GM23248 (cell line): Measurements from ENCODE around the gene GCM1. TPM values are rescaled to one million over a fixed set of nuclear protein-coding genes. Genes with fewer than 3 reads are reported as not detected.

Experiments
- DNase-seq: peaks from one replicate; pipeline ENCODE4 v3.0.0-alpha.2; 2015
- H2AFZ ChIP-seq: fragments of 200-600 bp; sonication (generic); 2 replicates; pipeline ENCODE4 v1.6.1; 2016; ENCODE audit warnings: antibody characterized with exemption
- H3F3A ChIP-seq: fragments of 200-600 bp; sonication (generic); 2 replicates; pipeline ENCODE4 v1.6.1; 2016; ENCODE audit warnings: mild to moderate bottlenecking, antibody characterized with exemption, mixed run types; ENCODE audit not compliant: insufficient read depth
- H3K27ac ChIP-seq: fragments of 200-600 bp; sonication (generic); 2 replicates; pipeline ENCODE4 v1.5.1; 2016; ENCODE audit warnings: mild to moderate bottlenecking
- H3K27me3 ChIP-seq: fragments of 200-600 bp; sonication (generic); replicated peaks from 2 replicates; pipeline ENCODE4 v1.6.1; 2016; ENCODE audit warnings: mild to moderate bottlenecking; ENCODE audit not compliant: insufficient read depth
- H3K36me3 ChIP-seq: fragments of 200-600 bp; sonication (generic); 2 replicates; pipeline ENCODE4 v1.6.1; 2016; ENCODE audit warnings: low read depth, mild to moderate bottlenecking
- H3K4me1 ChIP-seq: fragments of 200-600 bp; sonication (generic); 2 replicates; pipeline ENCODE4 v1.6.1; 2016; ENCODE audit warnings: mild to moderate bottlenecking; ENCODE audit not compliant: insufficient read depth
- H3K4me2 ChIP-seq: fragments of 200-600 bp; sonication (generic); one replicate; pipeline ENCODE4 v1.6.1; 2016; ENCODE audit warnings: mild to moderate bottlenecking; ENCODE audit not compliant: unreplicated experiment
- H3K4me3 ChIP-seq: fragments of 200-600 bp; sonication (generic); 2 replicates; pipeline ENCODE4 v1.5.1; 2016; ENCODE audit warnings: mild to moderate bottlenecking
- H3K79me2 ChIP-seq: fragments of 200-600 bp; sonication (generic); 2 replicates; pipeline ENCODE4 v1.6.1; 2016; ENCODE audit warnings: mild to moderate bottlenecking; ENCODE audit not compliant: insufficient read depth
- H3K9ac ChIP-seq: fragments of 200-600 bp; sonication (generic); 2 replicates; pipeline ENCODE4 v1.6.1; 2016; ENCODE audit warnings: mild to moderate bottlenecking
- H3K9me2 ChIP-seq: fragments of 200-600 bp; sonication (generic); 2 replicates; pipeline ENCODE4 v1.6.1; 2016; ENCODE audit warnings: mixed run types, mild to moderate bottlenecking, moderate library complexity; ENCODE audit not compliant: insufficient read depth
- H3K9me3 ChIP-seq: fragments of 200-600 bp; sonication (generic); one replicate; pipeline ENCODE4 v1.6.1; 2017; ENCODE audit warnings: low read depth
- H4K20me1 ChIP-seq: fragments of 200-600 bp; sonication (generic); 2 replicates; pipeline ENCODE4 v1.6.0; 2016; ENCODE audit not compliant: insufficient read depth
- EZH2 ChIP-seq: fragments of 200-600 bp; sonication (generic); IDR thresholded peaks from 2 replicates; pipeline ENCODE4 v1.6.1; 2018; ENCODE audit warnings: antibody characterized with exemption, mild to moderate bottlenecking; ENCODE audit not compliant: insufficient read depth, poor library complexity, severe bottlenecking
- EZH2phosphoT487 ChIP-seq: fragments of 200-600 bp; sonication (generic); IDR thresholded peaks from 2 replicates; pipeline ENCODE4 v1.6.1; 2018; ENCODE audit warnings: antibody characterized with exemption, moderate library complexity, mild to moderate bottlenecking, low read depth; ENCODE audit not compliant: insufficient read depth
- WGBS, 2 experiments: methylation state at CpG; one replicate each; pipeline ENCODE4 v1.1.6; 2015 to 2017; ENCODE audit warnings: low lambda C conversion rate in 2 of 2, low coverage in 1 of 2; ENCODE audit errors: missing lambda C conversion rate in 2 of 2; 5-methylcytosine and 5-hydroxymethylcytosine counted together
- in situ Hi-C: fragments of 300-500 bp; cut with MboI; formaldehyde crosslinking; loops from 2 replicates; pipeline ENCODE4 v1.15.0; 2020
- polyA plus RNA-seq: library from polyadenylated mRNA; unstranded; fragments of >200 nt; fragmentation: Nextera tagmentation; extraction: Ambion mirVana; gene quantifications from 2 replicates; pipeline ENCODE4 v1.2.1, GENCODE V29; 2016
- total RNA-seq: library from RNA; depleted of rRNA; stranded (reverse); fragments of >200 nt; shearing (Covaris generic); gene quantifications from 2 replicates; pipeline ENCODE4 v1.2.3, GENCODE V29; 2014

The GCM1 gene
- total and polyA plus RNA-seq, 2 experiments from 2014 or later: not detected

DNA sequence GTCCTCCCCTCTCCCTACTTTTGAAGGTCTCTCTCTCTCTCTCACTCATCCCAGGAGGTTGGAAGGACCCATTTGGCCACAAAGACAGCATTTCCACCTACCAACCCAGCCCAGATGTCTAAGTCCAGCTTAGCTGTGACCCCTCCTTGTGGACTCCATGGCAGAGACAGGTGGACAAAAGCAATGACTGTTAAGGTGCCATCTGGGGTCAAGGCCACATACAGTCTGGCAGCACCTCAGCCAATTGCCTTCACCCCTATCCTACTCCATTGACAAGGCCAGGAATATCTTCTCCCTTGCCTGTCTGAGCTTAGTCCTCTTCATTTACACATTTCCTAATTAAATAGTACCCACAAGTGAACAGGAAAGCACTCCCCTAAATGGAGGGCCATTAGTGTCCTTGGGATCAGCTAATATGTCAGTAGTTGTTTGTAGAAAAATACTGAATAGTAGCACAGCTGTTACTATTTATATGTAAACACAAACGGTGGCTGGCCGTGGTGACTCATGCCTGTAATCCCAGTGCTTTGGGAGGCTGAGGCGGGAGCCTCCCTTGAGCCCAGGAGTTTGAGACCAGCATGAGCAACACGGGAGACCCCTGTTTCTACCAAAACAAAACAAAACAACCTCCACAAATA is 28.8 kb downstream of the GCM1 start:
- Histone ChIP-seq H3K79me2 (no peaks in the 10 kb centered on the region), H3K9ac (peak overlapping the region; percentile 45), H3K36me3 (no peaks in the 10 kb centered on the region), H3K9me3 (no peaks in the 10 kb centered on the region), H3K4me3 (no peak overlapping the region), H3K4me1 (peaks cover 14% of the 10 kb centered on the region), H4K20me1 (no peaks in the 10 kb centered on the region), H2AFZ (0 out of 2 replicates have a peak overlapping the region, but pooled peaks have one; percentile 15), H3K9me2 (no peaks in the 10 kb centered on the region), H3K27me3 (no peaks in the 10 kb centered on the region), H3K27ac (peak overlapping the region; percentile 41), H3K4me2 (peak overlapping the region; percentile 65), H3F3A (peaks cover 5% of the 10 kb centered on the region; the same call in 1 of the 2 replicates)
- in situ Hi-C loops: no loop called here
- TF ChIP-seq EZH2phosphoT487 (no peak), EZH2 (no peak)
- DNase-seq: peak; percentile 84
- 8 to 13% methylated on average over 4 of the region's 4 CpGs for WGBS, 2 experiments

- in situ Hi-C loops: no loop called here
- 0 out of 2 replicates have a peak overlapping the region, but pooled peaks have one; percentile 15 for H2AFZ ChIP-seq
- peak overlapping the region; percentile 65 for H3K4me2 ChIP-seq
- H4K20me1 ChIP-seq: no peaks in the 10 kb centered on the region
- peaks cover 5% of the 10 kb centered on the region; the same call in 1 of the 2 replicates for H3F3A ChIP-seq
- H3K27me3 ChIP-seq: no peaks in the 10 kb centered on the region
- H3K79me2 ChIP-seq: no peaks in the 10 kb centered on the region
- no peaks in the 10 kb centered on the region for H3K36me3 ChIP-seq
- peak overlapping the region; percentile 41 for H3K27ac ChIP-seq
- peak; percentile 49 for DNase-seq
- H3K4me3 ChIP-seq: no peak overlapping the region
- H3K4me1 ChIP-seq: peaks cover 14% of the 10 kb centered on the region
- H3K9me2 ChIP-seq: no peaks in the 10 kb centered on the region
- no peaks in the 10 kb centered on the region for H3K9me3 ChIP-seq
- H3K9ac ChIP-seq: peak overlapping the region; percentile 45
- TF ChIP-seq EZH2: no peak
- TF ChIP-seq EZH2phosphoT487: no peak
- 100% methylated on average over 1 of the region's 1 CpG for WGBS, 2 experiments
These were observed 29.3 kb downstream of the GCM1 start for GRCh38 chr6:53119349-53119748.

GRCh38 chr6:53115741-53116140 is 32.9 kb downstream of the GCM1 start:
- 73 to 82% methylated on average over 2 of the region's 2 CpGs for WGBS, 2 experiments
- peaks cover 5% of the 10 kb centered on the region; the same call in 1 of the 2 replicates for H3F3A ChIP-seq

GRCh38 chr6:53115113-53115512 is 33.5 kb downstream of the GCM1 start:
- Histone ChIP-seq H3K36me3 (no peaks in the 10 kb centered on the region), H3K79me2 (no peaks in the 10 kb centered on the region), H3K4me1 (peaks cover 10% of the 10 kb centered on the region), H4K20me1 (no peaks in the 10 kb centered on the region), H3K9me2 (no peaks in the 10 kb centered on the region), H3F3A (peaks cover 5% of the 10 kb centered on the region; the same call in 1 of the 2 replicates), H3K4me2 (no peak overlapping the region), H3K4me3 (no peak overlapping the region), H3K27me3 (no peaks in the 10 kb centered on the region), H3K27ac (no peak overlapping the region), H3K9me3 (no peaks in the 10 kb centered on the region), H2AFZ (no peak overlapping the region), H3K9ac (no peak overlapping the region)
- 71 to 82% methylated on average over 1 of the region's 1 CpG for WGBS, 2 experiments
- TF ChIP-seq EZH2: no peak
- no peak for TF ChIP-seq EZH2phosphoT487
- in situ Hi-C loops: no loop called here
- DNase-seq: no peak

More at GRCh38 chr6:53115741-53116140, 32.9 kb downstream of the GCM1 start:
- Histone ChIP-seq H3K79me2 (no peaks in the 10 kb centered on the region), H3K9ac (no peak overlapping the region), H4K20me1 (no peaks in the 10 kb centered on the region), H3K9me3 (no peaks in the 10 kb centered on the region), H2AFZ (no peak overlapping the region), H3K36me3 (no peaks in the 10 kb centered on the region), H3K4me3 (no peak overlapping the region), H3K4me1 (peaks cover 14% of the 10 kb centered on the region), H3K27me3 (no peaks in the 10 kb centered on the region), H3K4me2 (no peak overlapping the region), H3K9me2 (no peaks in the 10 kb centered on the region), H3K27ac (no peak overlapping the region)
- DNase-seq: no peak
- TF ChIP-seq EZH2phosphoT487 (no peak), EZH2 (no peak)
- in situ Hi-C loops: no loop called here
